Natural killer cell (primary cell): ENCODE data around the gene RSBN1L. TPM values are rescaled to one million over a fixed set of nuclear protein-coding genes. Genes with fewer than 3 reads are reported as not detected.

Source experiments
- ATAC-seq, 3 donors: fragments of 150-1000 bp in 2 of 3; fragments of 200-7000 bp in 1 of 3; cut with Tn5 transposase; 1 replicate in 1 of 3; 2 replicates in 2 of 3; pipeline ENCODE4 v1.10.0; 2021; ENCODE audit warnings: mild to moderate bottlenecking in 2 of 3, moderate library complexity in 2 of 3
- DNase-seq, 2 donors: peaks; one replicate each; pipeline versions ENCODE4 v3.0.0 to v3.0.0-alpha.2; 2013 to 2021; ENCODE audit warnings: mixed read lengths in 1 of 2
- H3K27ac ChIP-seq: one replicate; pipeline ENCODE4 v1.5.1; 2013; ENCODE audit warnings: mild to moderate bottlenecking, low read length
- H3K27me3 ChIP-seq: one replicate; pipeline ENCODE4 v1.6.1; 2013; ENCODE audit warnings: low read length; ENCODE audit not compliant: control insufficient read depth, insufficient read depth
- H3K36me3 ChIP-seq: one replicate; pipeline ENCODE4 v1.6.1; 2013; ENCODE audit warnings: low read length; ENCODE audit not compliant: control insufficient read depth, insufficient read depth
- H3K4me1 ChIP-seq: one replicate; pipeline ENCODE4 v1.6.1; 2013; ENCODE audit warnings: low read length; ENCODE audit not compliant: control insufficient read depth, insufficient read depth
- H3K4me3 ChIP-seq: one replicate; pipeline ENCODE4 v1.5.1; 2013; ENCODE audit warnings: low read length
- H3K9me3 ChIP-seq: one replicate; pipeline ENCODE4 v1.6.1; 2013; ENCODE audit warnings: low read length; ENCODE audit not compliant: control insufficient read depth, insufficient read depth
- H3K27ac Mint-ChIP-seq, 2 donors: one replicate each; pipeline ENCODE4 v1.8.0; 2022; ENCODE audit warnings: mild to moderate bottlenecking in 2 of 2, mixed read lengths in 2 of 2, moderate library complexity in 1 of 2
- H3K27me3 Mint-ChIP-seq, 2 donors: one replicate each; pipeline ENCODE4 v1.8.0; 2022; ENCODE audit warnings: low read depth in 2 of 2, mixed read lengths in 2 of 2
- H3K36me3 Mint-ChIP-seq: one replicate; pipeline ENCODE4 v1.8.0; 2022; ENCODE audit warnings: mixed read lengths
- H3K4me1 Mint-ChIP-seq, 2 donors: one replicate each; pipeline ENCODE4 v1.8.0; 2022; ENCODE audit warnings: mixed read lengths in 2 of 2
- H3K4me3 Mint-ChIP-seq: one replicate; pipeline ENCODE4 v1.8.0; 2022; ENCODE audit warnings: mild to moderate bottlenecking, moderate library complexity, mixed read lengths
- H3K9me3 Mint-ChIP-seq, 2 donors: one replicate each; pipeline ENCODE4 v1.8.0; 2022; ENCODE audit warnings: mixed read lengths in 2 of 2
- WGBS: methylation state at CpG from one replicate; pipeline ENCODE4 v1.1.7; 2013; ENCODE audit warnings: missing lambda C conversion rate; ENCODE audit not compliant: insufficient coverage; 5-methylcytosine and 5-hydroxymethylcytosine counted together
- intact Hi-C: fragments of 100-400 bp; cut with micrococcal nuclease; formaldehyde crosslinking; loops from one replicate; pipeline ENCODE4 v1.14.2; 2022
- total RNA-seq, 4 donors: library from RNA; stranded (reverse); fragments of 120-200 nt in 1 of 4; gene quantifications; one replicate each; pipeline versions ENCODE4 v1.2.3 to v1.2.4, GENCODE V29; 2013 to 2022
- TF ChIP-seq, protein P1 (sequence below): fragments of 200-600 bp; IDR thresholded peaks from one replicate; pipeline ENCODE4 v1.8.0; 2022; ENCODE audit warnings: antibody characterized with exemption

RSBN1L gene
- 10 to 100 TPM; 23.9 to 34.4 (median 33.4) TPM for total RNA-seq
- total RNA-seq (2013) = 58.3 TPM

DNA sequence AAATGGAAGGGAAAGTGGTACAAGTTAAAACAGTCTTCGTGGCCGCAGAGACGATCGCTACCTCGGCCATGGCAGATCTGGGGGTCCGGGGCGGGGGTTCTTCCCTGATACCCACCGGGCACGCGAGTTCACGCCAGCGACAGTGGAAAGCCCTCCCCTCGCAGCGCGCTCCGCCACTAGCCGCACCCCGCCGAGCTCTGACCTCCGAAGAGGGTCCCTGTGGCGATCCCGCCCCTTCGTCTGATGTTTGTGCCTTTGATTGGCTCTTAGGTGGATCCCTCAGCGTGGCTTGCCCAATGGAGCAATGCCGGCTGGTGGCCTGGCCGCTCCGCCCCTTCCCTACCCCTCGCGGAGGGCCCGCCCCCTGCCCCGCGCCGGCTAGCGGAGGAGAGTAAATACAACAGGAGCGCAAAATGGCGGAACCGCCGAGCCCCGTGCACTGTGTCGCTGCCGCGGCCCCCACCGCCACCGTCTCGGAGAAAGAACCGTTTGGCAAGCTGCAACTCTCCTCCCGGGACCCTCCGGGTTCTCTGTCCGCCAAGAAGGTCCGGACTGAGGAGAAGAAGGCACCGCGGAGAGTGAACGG is at the start of gene RSBN1L:
RSBN1L (plus strand) TSS at position 403 of the 586 bp plus-strand sequence; CDS start at position 414, 11 bp downstream.
- WGBS = under 1% methylated on average over 53 of the region's 53 CpGs
- H3K36me3 Mint-ChIP-seq = no peaks in the 10 kb centered on the region
- Histone ChIP-seq H3K27ac (peak within 1 kb of the TSS; percentile 85), H3K27me3 (no peaks in the 10 kb centered on the region), H3K4me3 (peak within 1 kb of the TSS; percentile 84), H3K9me3 (no peaks in the 10 kb centered on the region), H3K36me3 (no peaks in the 10 kb centered on the region), H3K4me1 (peaks cover 15% of the 10 kb centered on the region)
- ATAC-seq (peak; percentile 93 to 99 (median 95)), DNase-seq (peak; percentile 97 to 99)
- peak within 1 kb of the TSS; percentile 99 for H3K4me3 Mint-ChIP-seq
- H3K27ac Mint-ChIP-seq = peak within 1 kb of the TSS; percentile 96 to 97
- intact Hi-C loops = loop anchor here (2.0 to 5.0 kb wide), 4 partner anchors 36 to 159 kb away; partner anchors contain the start of genes PHTF2, PTPN12 and TMEM60
- TF ChIP-seq, protein P1, sequence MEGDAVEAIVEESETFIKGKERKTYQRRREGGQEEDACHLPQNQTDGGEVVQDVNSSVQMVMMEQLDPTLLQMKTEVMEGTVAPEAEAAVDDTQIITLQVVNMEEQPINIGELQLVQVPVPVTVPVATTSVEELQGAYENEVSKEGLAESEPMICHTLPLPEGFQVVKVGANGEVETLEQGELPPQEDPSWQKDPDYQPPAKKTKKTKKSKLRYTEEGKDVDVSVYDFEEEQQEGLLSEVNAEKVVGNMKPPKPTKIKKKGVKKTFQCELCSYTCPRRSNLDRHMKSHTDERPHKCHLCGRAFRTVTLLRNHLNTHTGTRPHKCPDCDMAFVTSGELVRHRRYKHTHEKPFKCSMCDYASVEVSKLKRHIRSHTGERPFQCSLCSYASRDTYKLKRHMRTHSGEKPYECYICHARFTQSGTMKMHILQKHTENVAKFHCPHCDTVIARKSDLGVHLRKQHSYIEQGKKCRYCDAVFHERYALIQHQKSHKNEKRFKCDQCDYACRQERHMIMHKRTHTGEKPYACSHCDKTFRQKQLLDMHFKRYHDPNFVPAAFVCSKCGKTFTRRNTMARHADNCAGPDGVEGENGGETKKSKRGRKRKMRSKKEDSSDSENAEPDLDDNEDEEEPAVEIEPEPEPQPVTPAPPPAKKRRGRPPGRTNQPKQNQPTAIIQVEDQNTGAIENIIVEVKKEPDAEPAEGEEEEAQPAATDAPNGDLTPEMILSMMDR = peak; percentile 53
- no peaks in the 10 kb centered on the region for H3K27me3 Mint-ChIP-seq
- H3K4me1 Mint-ChIP-seq = peaks cover 53 to 54% of the 10 kb centered on the region in 2 donors
- H3K9me3 Mint-ChIP-seq = no peaks in the 10 kb centered on the region

DNA sequence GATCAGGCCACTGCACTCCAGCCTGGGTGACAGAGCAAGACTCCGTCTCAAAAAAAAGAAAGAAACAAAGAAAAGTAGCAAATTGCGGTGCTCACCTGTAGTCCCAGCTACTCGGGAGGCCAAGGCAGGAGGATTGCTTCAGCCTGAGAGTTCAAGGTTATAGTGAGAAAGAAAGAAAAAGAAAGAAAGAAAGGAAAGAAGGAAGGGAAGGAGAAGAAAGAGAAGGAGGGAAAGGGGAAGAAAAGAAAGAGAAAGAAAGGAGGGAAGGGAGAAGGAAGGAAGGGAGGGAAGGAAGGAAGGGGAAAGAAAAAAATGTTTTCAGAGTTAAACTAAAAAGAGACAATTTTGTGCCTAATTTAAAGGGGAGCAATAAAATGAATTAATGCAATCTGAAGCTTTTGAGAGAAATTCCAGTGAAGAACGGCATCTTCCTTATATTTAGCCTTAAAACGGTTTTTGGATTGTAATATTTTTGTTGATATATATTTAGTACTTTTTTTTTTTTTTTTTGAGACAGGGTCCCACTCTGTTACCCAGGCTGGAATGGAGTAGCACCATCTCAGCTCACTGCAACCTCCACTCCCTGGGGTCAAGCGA is 47.4 kb upstream of the RSBN1L start:
- intact Hi-C loops = no loop called here
- Histone ChIP-seq H3K9me3 (no peaks in the 10 kb centered on the region), H3K27ac (no peak overlapping the region), H3K27me3 (no peaks in the 10 kb centered on the region), H3K4me1 (no peaks in the 10 kb centered on the region), H3K36me3 (peaks cover 24% of the 10 kb centered on the region), H3K4me3 (no peak overlapping the region)
- TF ChIP-seq, protein P1 = no peak
- Mint-ChIP-seq H3K4me1 (no peaks in the 10 kb centered on the region), H3K27me3 (no peaks in the 10 kb centered on the region), H3K36me3 (no peaks in the 10 kb centered on the region), H3K9me3 (no peaks in the 10 kb centered on the region), H3K4me3 (no peak overlapping the region), H3K27ac (peak overlapping the region; percentile 2 to 63)
- ATAC-seq (no peak), DNase-seq (no peak)
- WGBS = 99% methylated on average over 4 of the region's 6 CpGs

DNA sequence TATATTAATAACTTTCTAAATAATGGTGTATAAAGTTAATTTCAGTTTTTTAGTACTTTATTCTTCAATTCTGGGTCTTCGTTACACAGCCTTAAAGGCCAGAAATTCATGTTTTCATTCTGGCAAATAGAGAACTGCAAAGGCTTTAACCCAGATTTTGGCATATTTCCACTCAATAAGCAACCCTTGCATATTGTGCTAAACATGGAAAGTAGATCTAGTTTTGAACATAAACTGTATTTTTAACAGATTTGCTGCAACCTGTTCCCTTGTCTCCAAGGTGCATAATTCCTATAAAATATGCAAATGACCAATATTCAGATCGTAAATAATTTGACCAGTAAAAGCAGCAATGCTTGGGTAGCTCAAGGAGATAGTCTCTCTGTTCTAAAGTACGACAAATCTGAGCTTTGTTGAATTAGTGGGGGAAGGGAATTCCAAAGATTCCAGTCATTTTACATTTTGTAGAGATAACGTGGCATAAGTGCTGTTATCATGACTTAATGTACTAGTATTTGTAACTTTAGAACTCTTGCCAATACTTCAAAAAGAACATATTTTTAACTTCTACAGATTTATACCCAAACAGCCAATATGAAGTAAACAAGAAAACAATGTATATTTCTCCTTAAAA is 46.4 kb upstream of the RSBN1L start:
- H3K4me1 Mint-ChIP-seq = no peaks in the 10 kb centered on the region
- 92% methylated on average over 3 of the region's 4 CpGs for WGBS
- peaks cover 25% of the 10 kb centered on the region for H3K36me3 ChIP-seq

More for the DNA sequence above, 46.4 kb upstream of the RSBN1L start:
- intact Hi-C loops = loop anchor here (5.0 kb wide), 1 partner anchor 392 kb away; no protein-coding TSS in a partner anchor
- ATAC-seq (no peak), DNase-seq (no peak)
- H3K27me3 ChIP-seq = no peaks in the 10 kb centered on the region
- H3K27me3 Mint-ChIP-seq = no peaks in the 10 kb centered on the region
- H3K9me3 Mint-ChIP-seq = no peaks in the 10 kb centered on the region
- H3K4me3 Mint-ChIP-seq = no peak overlapping the region
- no peaks in the 10 kb centered on the region for H3K36me3 Mint-ChIP-seq
- no peaks in the 10 kb centered on the region for H3K4me1 ChIP-seq
- peak overlapping the region in 1 of 2 donors; percentile 69 for H3K27ac Mint-ChIP-seq
- H3K9me3 ChIP-seq = no peaks in the 10 kb centered on the region
- no peak overlapping the region for H3K4me3 ChIP-seq
- TF ChIP-seq, protein P1 = no peak
- no peak overlapping the region for H3K27ac ChIP-seq
